ENCODE data around the gene NR1I3.

DNA sequence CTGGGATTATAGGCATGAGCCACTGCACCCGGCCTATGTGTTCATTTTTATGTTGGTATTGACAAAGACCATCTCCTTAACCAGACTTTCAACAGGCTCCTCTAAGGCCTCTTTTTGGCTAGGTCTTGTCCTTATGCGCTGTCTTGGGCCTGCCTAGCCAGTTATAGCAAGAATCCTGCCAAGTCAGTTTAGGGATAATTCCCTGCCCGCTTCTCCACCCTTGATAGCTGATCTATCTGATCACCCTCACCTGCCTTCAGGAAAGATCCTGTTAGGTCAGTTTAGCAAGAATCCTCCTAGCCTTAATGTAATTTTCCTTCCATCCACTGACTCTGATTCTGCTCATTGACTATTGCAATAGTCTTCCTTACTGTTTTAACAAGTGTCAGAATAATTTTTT, 58.3 kb downstream of the NR1I3 start:
- TF ChIP-seq, protein P1, sequence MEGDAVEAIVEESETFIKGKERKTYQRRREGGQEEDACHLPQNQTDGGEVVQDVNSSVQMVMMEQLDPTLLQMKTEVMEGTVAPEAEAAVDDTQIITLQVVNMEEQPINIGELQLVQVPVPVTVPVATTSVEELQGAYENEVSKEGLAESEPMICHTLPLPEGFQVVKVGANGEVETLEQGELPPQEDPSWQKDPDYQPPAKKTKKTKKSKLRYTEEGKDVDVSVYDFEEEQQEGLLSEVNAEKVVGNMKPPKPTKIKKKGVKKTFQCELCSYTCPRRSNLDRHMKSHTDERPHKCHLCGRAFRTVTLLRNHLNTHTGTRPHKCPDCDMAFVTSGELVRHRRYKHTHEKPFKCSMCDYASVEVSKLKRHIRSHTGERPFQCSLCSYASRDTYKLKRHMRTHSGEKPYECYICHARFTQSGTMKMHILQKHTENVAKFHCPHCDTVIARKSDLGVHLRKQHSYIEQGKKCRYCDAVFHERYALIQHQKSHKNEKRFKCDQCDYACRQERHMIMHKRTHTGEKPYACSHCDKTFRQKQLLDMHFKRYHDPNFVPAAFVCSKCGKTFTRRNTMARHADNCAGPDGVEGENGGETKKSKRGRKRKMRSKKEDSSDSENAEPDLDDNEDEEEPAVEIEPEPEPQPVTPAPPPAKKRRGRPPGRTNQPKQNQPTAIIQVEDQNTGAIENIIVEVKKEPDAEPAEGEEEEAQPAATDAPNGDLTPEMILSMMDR (IDR thresholded peaks at IDR 0.05; ENCODE audit: low read depth, low read length), result no peak
- TF ChIP-seq EZH2phosphoT487 (IDR thresholded peaks at IDR 0.05; ENCODE audit: low read depth), result no peak

Measured in OCI-LY3 (cell line).